Activated CD4-positive, alpha-beta T cell treated with anti-CD3 and anti-CD28 coated beads for 1 hour (primary cell): ENCODE measurements around the gene ITGB6.

ENCODE experiments used
- DNase-seq: peaks from one replicate; pipeline ENCODE4 v3.0.0-alpha.2; 2020

The ITGB6 gene

GRCh38 chr2:160199683-160200389 lies at the start of gene ITGB6:
Gene ITGB6 (minus strand): TSS chr2:160200272. CDS start chr2:160200063, 209 bp downstream.
- no peak for DNase-seq

- DNase-seq = no peak
Measured at GRCh38 chr2:160247296-160248035, 47.4 kb upstream of the ITGB6 start.

GRCh38 chr2:160246356-160246755 lies 46.3 kb upstream of the ITGB6 start:
- DNase-seq = no peak

- DNase-seq = no peak
Measured at GRCh38 chr2:160245614-160246155, 45.6 kb upstream of the ITGB6 start.

GRCh38 chr2:160242893-160243564 lies 43.0 kb upstream of the ITGB6 start:
- DNase-seq = no peak

- DNase-seq = no peak
Measured at GRCh38 chr2:160241251-160242137, 41.4 kb upstream of the ITGB6 start.

- no peak for DNase-seq
Measured at GRCh38 chr2:160239436-160239835, 39.4 kb upstream of the ITGB6 start.

GRCh38 chr2:160238392-160238791 lies 38.3 kb upstream of the ITGB6 start:
- DNase-seq = no peak

- no peak for DNase-seq
Measured at GRCh38 chr2:160232905-160233475, 32.9 kb upstream of the ITGB6 start.

GRCh38 chr2:160229591-160229990 lies 29.5 kb upstream of the ITGB6 start:
- no peak for DNase-seq

- DNase-seq = no peak
Measured at GRCh38 chr2:160228141-160228917, 28.3 kb upstream of the ITGB6 start.

GRCh38 chr2:160227293-160227915 lies 27.3 kb upstream of the ITGB6 start:
- no peak for DNase-seq

- DNase-seq = no peak
Measured at GRCh38 chr2:160226367-160226766, 26.3 kb upstream of the ITGB6 start.

GRCh38 chr2:160225722-160226121 lies 25.6 kb upstream of the ITGB6 start:
- no peak for DNase-seq

- no peak for DNase-seq
Measured at GRCh38 chr2:160224507-160224906, 24.4 kb upstream of the ITGB6 start.

- no peak for DNase-seq
Measured at GRCh38 chr2:160224060-160224459, 24.0 kb upstream of the ITGB6 start.

- no peak for DNase-seq
Measured at GRCh38 chr2:160223560-160223959, 23.5 kb upstream of the ITGB6 start.

GRCh38 chr2:160222546-160223283 lies 22.6 kb upstream of the ITGB6 start:
- no peak for DNase-seq

GRCh38 chr2:160221391-160222276 lies 21.6 kb upstream of the ITGB6 start:
- no peak for DNase-seq
